Measurements from ENCODE around the gene SPAG4.

The SPAG4 gene

GRCh38 chr20:35637276-35637675, 21.6 kb downstream of the SPAG4 start:
- Histone ChIP-seq H3K4me3 (ENCODE audit: low read length, poor library complexity, severe bottlenecking) (no peak overlapping the region), H3F3A (ENCODE audit: low read depth) (no peaks in the 10 kb centered on the region), H3K27me3 (ENCODE audit: insufficient read depth, low read length, poor library complexity, severe bottlenecking) (no peaks in the 10 kb centered on the region), H3K36me3 (ENCODE audit: insufficient read depth, low read length) (peaks cover 2% of the 10 kb centered on the region; the same call in 1 of the 2 replicates), H3K9ac (ENCODE audit: low read depth, low read length, poor library complexity, severe bottlenecking) (no peak overlapping the region), H3K4me1 (ENCODE audit: insufficient read depth, low read length, poor library complexity, severe bottlenecking) (peaks cover 18% of the 10 kb centered on the region), H3K9me3 (ENCODE audit: insufficient read depth, low read depth, low read length) (no peaks in the 10 kb centered on the region), H2AFZ (ENCODE audit: low read length) (no peak overlapping the region), H4K20me1 (ENCODE audit: insufficient read depth, low read length, poor library complexity, severe bottlenecking) (peaks cover 29% of the 10 kb centered on the region), H3K79me2 (ENCODE audit: insufficient read depth, low read length) (peaks cover 86% of the 10 kb centered on the region), H3K4me2 (ENCODE audit: low read depth, low read length, poor library complexity, severe bottlenecking) (no peak overlapping the region), H3K9me2 (replicated peaks; ENCODE audit: low read depth, low read length) (no peaks in the 10 kb centered on the region)
- no peak for TF ChIP-seq EZH2phosphoT487 (IDR thresholded peaks at IDR 0.05; ENCODE audit: borderline replicate concordance)
- TF ChIP-seq CTCF (conservative IDR thresholded peaks at IDR 0.05; ENCODE audit: low read length): no peak

GRCh38 chr20:35638751-35639150, 23.1 kb downstream of the SPAG4 start:
- no peak overlapping the region for H3K4me2 ChIP-seq (ENCODE audit: low read depth, low read length, poor library complexity, severe bottlenecking)
- no peaks in the 10 kb centered on the region for H3F3A ChIP-seq (ENCODE audit: low read depth)
- H3K36me3 ChIP-seq (ENCODE audit: insufficient read depth, low read length): no peaks in the 10 kb centered on the region
- H3K27me3 ChIP-seq (ENCODE audit: insufficient read depth, low read length, poor library complexity, severe bottlenecking): no peaks in the 10 kb centered on the region
- peaks cover 22% of the 10 kb centered on the region for H3K4me1 ChIP-seq (ENCODE audit: insufficient read depth, low read length, poor library complexity, severe bottlenecking)
- no peaks in the 10 kb centered on the region for H3K9me2 ChIP-seq (replicated peaks; ENCODE audit: low read depth, low read length)
- no peak overlapping the region for H3K4me3 ChIP-seq (ENCODE audit: low read length, poor library complexity, severe bottlenecking)
- no peak overlapping the region for H2AFZ ChIP-seq (ENCODE audit: low read length)
- TF ChIP-seq CTCF (conservative IDR thresholded peaks at IDR 0.05; ENCODE audit: low read length) (no peak), EZH2phosphoT487 (IDR thresholded peaks at IDR 0.05; ENCODE audit: borderline replicate concordance) (no peak)
- peaks cover 92% of the 10 kb centered on the region for H3K79me2 ChIP-seq (ENCODE audit: insufficient read depth, low read length)
- peaks cover 29% of the 10 kb centered on the region for H4K20me1 ChIP-seq (ENCODE audit: insufficient read depth, low read length, poor library complexity, severe bottlenecking)
- no peak overlapping the region for H3K9ac ChIP-seq (ENCODE audit: low read depth, low read length, poor library complexity, severe bottlenecking)
- no peaks in the 10 kb centered on the region for H3K9me3 ChIP-seq (ENCODE audit: insufficient read depth, low read depth, low read length)

- H3K9me3 ChIP-seq (ENCODE audit: insufficient read depth, low read depth, low read length): no peaks in the 10 kb centered on the region
- peaks cover 29% of the 10 kb centered on the region for H4K20me1 ChIP-seq (ENCODE audit: insufficient read depth, low read length, poor library complexity, severe bottlenecking)
- H3K4me1 ChIP-seq (ENCODE audit: insufficient read depth, low read length, poor library complexity, severe bottlenecking): peaks cover 22% of the 10 kb centered on the region
- H3K9ac ChIP-seq (ENCODE audit: low read depth, low read length, poor library complexity, severe bottlenecking): no peak overlapping the region
- H3K4me3 ChIP-seq (ENCODE audit: low read length, poor library complexity, severe bottlenecking): no peak overlapping the region
- no peaks in the 10 kb centered on the region for H3K27me3 ChIP-seq (ENCODE audit: insufficient read depth, low read length, poor library complexity, severe bottlenecking)
- no peaks in the 10 kb centered on the region for H3F3A ChIP-seq (ENCODE audit: low read depth)
- no peak for TF ChIP-seq CTCF (conservative IDR thresholded peaks at IDR 0.05; ENCODE audit: low read length)
- no peaks in the 10 kb centered on the region for H3K36me3 ChIP-seq (ENCODE audit: insufficient read depth, low read length)
- H3K79me2 ChIP-seq (ENCODE audit: insufficient read depth, low read length): peaks cover 98% of the 10 kb centered on the region
- no peaks in the 10 kb centered on the region for H3K9me2 ChIP-seq (replicated peaks; ENCODE audit: low read depth, low read length)
- H3K4me2 ChIP-seq (ENCODE audit: low read depth, low read length, poor library complexity, severe bottlenecking): no peak overlapping the region
- H2AFZ ChIP-seq (ENCODE audit: low read length): no peak overlapping the region
Measured at GRCh38 chr20:35640724-35641123, 25.1 kb downstream of the SPAG4 start.
